HL-60 (cell line): ENCODE measurements around the gene DOCK10.

ENCODE experiments used
- DNase-seq, 2 experiments: peaks; one replicate each; pipeline ENCODE4 v3.0.0-alpha.2; 2010 to 2020; ENCODE audit warnings: low read depth in 1 of 2, low spot score in 1 of 2
- H3K27ac ChIP-seq: fragments of 250-450 bp; sonication (Bioruptor Pico); replicated peaks from 2 replicates; pipeline ENCODE4 v1.5.1; 2020; ENCODE audit warnings: mild to moderate bottlenecking, moderate library complexity
- H3K27me3 ChIP-seq: fragments of 250-450 bp; sonication (Bioruptor Pico); 2 replicates; pipeline ENCODE4 v1.5.1; 2021; ENCODE audit warnings: mild to moderate bottlenecking, moderate library complexity; ENCODE audit not compliant: insufficient read depth, poor library complexity, severe bottlenecking
- H3K4me3 ChIP-seq: replicated peaks from 2 replicates; pipeline ENCODE4 v1.5.1; 2011; ENCODE audit warnings: mild to moderate bottlenecking, control low read depth, low read length; ENCODE audit not compliant: insufficient read depth
- GABPA ChIP-seq: IDR thresholded peaks from 2 replicates; pipeline ENCODE4 v1.6.1; 2012; ENCODE audit warnings: low read depth
- POLR2AphosphoS5 ChIP-seq: IDR thresholded peaks from 2 replicates; pipeline ENCODE4 v1.6.1; 2012; ENCODE audit warnings: low read depth
- SPI1 ChIP-seq: IDR thresholded peaks from 2 replicates; pipeline ENCODE4 v1.6.1; 2012; ENCODE audit warnings: low read depth, mild to moderate bottlenecking, borderline replicate concordance
- TF ChIP-seq, protein P1 (sequence below): IDR thresholded peaks from 2 replicates; pipeline ENCODE4 v1.6.1; 2012; ENCODE audit warnings: low read depth; ENCODE audit not compliant: insufficient replicate concordance
- TF ChIP-seq, protein P2 (sequence below): IDR thresholded peaks from one replicate; pipeline ENCODE4 v1.5.1; 2011; ENCODE audit warnings: low read length, control low read depth, inconsistent platforms; ENCODE audit not compliant: insufficient read depth

DOCK10 gene

GRCh38 chr2:224892574-224893204, 149.6 kb downstream of the DOCK10 start:
- no peak for DNase-seq
- no peaks in the 10 kb centered on the region for H3K27me3 ChIP-seq
- TF ChIP-seq SPI1 (no peak), GABPA (no peak), POLR2AphosphoS5 (no peak)
- TF ChIP-seq, protein P1, sequence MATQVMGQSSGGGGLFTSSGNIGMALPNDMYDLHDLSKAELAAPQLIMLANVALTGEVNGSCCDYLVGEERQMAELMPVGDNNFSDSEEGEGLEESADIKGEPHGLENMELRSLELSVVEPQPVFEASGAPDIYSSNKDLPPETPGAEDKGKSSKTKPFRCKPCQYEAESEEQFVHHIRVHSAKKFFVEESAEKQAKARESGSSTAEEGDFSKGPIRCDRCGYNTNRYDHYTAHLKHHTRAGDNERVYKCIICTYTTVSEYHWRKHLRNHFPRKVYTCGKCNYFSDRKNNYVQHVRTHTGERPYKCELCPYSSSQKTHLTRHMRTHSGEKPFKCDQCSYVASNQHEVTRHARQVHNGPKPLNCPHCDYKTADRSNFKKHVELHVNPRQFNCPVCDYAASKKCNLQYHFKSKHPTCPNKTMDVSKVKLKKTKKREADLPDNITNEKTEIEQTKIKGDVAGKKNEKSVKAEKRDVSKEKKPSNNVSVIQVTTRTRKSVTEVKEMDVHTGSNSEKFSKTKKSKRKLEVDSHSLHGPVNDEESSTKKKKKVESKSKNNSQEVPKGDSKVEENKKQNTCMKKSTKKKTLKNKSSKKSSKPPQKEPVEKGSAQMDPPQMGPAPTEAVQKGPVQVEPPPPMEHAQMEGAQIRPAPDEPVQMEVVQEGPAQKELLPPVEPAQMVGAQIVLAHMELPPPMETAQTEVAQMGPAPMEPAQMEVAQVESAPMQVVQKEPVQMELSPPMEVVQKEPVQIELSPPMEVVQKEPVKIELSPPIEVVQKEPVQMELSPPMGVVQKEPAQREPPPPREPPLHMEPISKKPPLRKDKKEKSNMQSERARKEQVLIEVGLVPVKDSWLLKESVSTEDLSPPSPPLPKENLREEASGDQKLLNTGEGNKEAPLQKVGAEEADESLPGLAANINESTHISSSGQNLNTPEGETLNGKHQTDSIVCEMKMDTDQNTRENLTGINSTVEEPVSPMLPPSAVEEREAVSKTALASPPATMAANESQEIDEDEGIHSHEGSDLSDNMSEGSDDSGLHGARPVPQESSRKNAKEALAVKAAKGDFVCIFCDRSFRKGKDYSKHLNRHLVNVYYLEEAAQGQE = no peak
- TF ChIP-seq, protein P2, sequence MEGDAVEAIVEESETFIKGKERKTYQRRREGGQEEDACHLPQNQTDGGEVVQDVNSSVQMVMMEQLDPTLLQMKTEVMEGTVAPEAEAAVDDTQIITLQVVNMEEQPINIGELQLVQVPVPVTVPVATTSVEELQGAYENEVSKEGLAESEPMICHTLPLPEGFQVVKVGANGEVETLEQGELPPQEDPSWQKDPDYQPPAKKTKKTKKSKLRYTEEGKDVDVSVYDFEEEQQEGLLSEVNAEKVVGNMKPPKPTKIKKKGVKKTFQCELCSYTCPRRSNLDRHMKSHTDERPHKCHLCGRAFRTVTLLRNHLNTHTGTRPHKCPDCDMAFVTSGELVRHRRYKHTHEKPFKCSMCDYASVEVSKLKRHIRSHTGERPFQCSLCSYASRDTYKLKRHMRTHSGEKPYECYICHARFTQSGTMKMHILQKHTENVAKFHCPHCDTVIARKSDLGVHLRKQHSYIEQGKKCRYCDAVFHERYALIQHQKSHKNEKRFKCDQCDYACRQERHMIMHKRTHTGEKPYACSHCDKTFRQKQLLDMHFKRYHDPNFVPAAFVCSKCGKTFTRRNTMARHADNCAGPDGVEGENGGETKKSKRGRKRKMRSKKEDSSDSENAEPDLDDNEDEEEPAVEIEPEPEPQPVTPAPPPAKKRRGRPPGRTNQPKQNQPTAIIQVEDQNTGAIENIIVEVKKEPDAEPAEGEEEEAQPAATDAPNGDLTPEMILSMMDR = no peak
- H3K27ac ChIP-seq = no peak overlapping the region
- H3K4me3 ChIP-seq = no peak overlapping the region

DNA sequence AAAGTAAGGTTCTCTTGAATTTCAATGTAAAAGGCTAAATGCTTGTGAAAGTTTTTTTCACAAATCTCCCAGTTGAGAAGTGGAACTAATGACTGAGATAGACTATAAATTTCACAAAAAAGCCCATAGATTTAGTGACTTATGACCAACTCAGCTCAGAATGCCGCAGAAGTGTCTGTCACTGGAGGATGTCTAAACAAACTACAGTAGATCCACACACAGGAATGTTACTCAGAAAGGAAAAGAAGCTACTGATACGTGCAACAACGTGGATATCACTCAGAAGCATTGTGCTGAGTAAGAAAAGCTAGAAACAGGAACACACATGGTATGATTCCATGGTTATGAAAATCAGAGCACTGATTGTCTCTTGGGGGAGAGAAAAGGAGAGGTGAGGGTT, 151.9 kb downstream of the DOCK10 start:
- H3K27ac ChIP-seq = no peak overlapping the region
- no peak for DNase-seq
- no peak for TF ChIP-seq GABPA
- TF ChIP-seq, protein P1 = no peak
- TF ChIP-seq, protein P2 = no peak
- no peak for TF ChIP-seq SPI1
- TF ChIP-seq POLR2AphosphoS5 = no peak
- H3K27me3 ChIP-seq = no peaks in the 10 kb centered on the region
- H3K4me3 ChIP-seq = no peak overlapping the region

DNA sequence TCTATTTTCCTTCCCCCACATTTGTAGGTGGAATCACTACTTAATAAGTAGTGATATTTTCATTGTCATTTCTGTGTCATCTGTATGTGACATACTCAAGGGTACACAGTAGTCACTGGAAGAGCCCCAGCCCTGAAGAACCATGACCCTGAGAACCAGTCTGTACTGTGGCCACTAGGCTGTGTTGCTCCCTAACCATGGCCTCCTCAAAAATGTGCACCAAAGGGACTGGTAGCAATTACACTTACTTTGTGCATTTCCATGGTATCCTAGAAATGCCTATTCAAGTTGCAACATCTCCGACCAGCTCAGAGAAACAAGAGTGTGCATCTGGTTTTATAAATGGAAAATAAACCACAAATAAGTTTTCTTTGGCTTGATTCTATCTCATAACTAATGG, 155.1 kb downstream of the DOCK10 start:
- no peak for DNase-seq
- no peak overlapping the region for H3K27ac ChIP-seq
- TF ChIP-seq, protein P2 = no peak
- TF ChIP-seq POLR2AphosphoS5 = no peak
- no peak for TF ChIP-seq SPI1
- TF ChIP-seq GABPA = no peak
- TF ChIP-seq, protein P1 = no peak
- H3K4me3 ChIP-seq = no peak overlapping the region
- H3K27me3 ChIP-seq = no peaks in the 10 kb centered on the region
